Brain microvascular endothelial cell (primary cell): ENCODE results near the gene SGCD.

Source experiments
- DNase-seq: peaks from one replicate; pipeline ENCODE4 v3.0.0-alpha.2; 2020
- H3K27ac ChIP-seq: fragments of 250-450 bp; sonication (Bioruptor Pico); 2 replicates; pipeline ENCODE4 v1.5.1; 2020; ENCODE audit warnings: mild to moderate bottlenecking, moderate library complexity
- H3K27me3 ChIP-seq: fragments of 250-450 bp; sonication (Bioruptor Pico); replicated peaks from 2 replicates; pipeline ENCODE4 v1.5.1; 2020; ENCODE audit warnings: mild to moderate bottlenecking
- H3K36me3 ChIP-seq: fragments of 250-450 bp; sonication (Bioruptor Pico); replicated peaks from 2 replicates; pipeline ENCODE4 v1.5.1; 2020; ENCODE audit warnings: mild to moderate bottlenecking
- H3K4me3 ChIP-seq: 2 replicates; pipeline ENCODE4 v1.5.1; 2011; ENCODE audit warnings: low read depth, mild to moderate bottlenecking, control low read depth, low read length, moderate library complexity
- in situ Hi-C: cut with HindIII; loops from 2 replicates; pipeline ENCODE4 v1.10.0; 2017; ENCODE audit warnings: low sequenced_read_pairs, low pct_ligation_motif_present
- TF ChIP-seq, protein P1 (sequence below): IDR thresholded peaks from 2 replicates; pipeline ENCODE4 v1.5.1; 2011; ENCODE audit warnings: low read depth, mild to moderate bottlenecking, moderate library complexity, low read length, control low read depth, inconsistent platforms; ENCODE audit errors: missing control alignments

The SGCD gene

DNA sequence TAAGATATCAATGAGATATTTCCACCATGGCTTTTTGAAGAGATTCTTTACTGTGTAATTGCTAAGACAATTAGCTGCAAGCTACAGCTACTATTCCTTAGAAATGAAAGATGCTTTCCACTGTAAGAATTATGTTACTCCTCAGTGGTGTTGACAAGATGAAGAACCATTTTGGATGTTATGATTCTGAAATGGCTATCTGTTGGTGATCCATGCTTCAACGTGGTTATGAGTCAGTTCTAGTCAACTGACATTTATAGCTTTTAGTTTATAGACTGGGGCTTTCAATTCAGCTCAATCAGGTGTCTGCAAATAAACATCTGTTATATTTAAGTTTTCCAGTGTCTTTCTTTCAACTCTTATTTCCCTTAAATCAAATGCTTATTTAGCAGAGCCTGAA is 93.7 kb downstream of the SGCD start:
- in situ Hi-C loops: no loop called here
- H3K36me3 ChIP-seq: no peaks in the 10 kb centered on the region
- no peak overlapping the region for H3K27ac ChIP-seq
- no peak overlapping the region for H3K4me3 ChIP-seq
- TF ChIP-seq, protein P1, sequence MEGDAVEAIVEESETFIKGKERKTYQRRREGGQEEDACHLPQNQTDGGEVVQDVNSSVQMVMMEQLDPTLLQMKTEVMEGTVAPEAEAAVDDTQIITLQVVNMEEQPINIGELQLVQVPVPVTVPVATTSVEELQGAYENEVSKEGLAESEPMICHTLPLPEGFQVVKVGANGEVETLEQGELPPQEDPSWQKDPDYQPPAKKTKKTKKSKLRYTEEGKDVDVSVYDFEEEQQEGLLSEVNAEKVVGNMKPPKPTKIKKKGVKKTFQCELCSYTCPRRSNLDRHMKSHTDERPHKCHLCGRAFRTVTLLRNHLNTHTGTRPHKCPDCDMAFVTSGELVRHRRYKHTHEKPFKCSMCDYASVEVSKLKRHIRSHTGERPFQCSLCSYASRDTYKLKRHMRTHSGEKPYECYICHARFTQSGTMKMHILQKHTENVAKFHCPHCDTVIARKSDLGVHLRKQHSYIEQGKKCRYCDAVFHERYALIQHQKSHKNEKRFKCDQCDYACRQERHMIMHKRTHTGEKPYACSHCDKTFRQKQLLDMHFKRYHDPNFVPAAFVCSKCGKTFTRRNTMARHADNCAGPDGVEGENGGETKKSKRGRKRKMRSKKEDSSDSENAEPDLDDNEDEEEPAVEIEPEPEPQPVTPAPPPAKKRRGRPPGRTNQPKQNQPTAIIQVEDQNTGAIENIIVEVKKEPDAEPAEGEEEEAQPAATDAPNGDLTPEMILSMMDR: no peak
- H3K27me3 ChIP-seq: no peaks in the 10 kb centered on the region
- DNase-seq: no peak

DNA sequence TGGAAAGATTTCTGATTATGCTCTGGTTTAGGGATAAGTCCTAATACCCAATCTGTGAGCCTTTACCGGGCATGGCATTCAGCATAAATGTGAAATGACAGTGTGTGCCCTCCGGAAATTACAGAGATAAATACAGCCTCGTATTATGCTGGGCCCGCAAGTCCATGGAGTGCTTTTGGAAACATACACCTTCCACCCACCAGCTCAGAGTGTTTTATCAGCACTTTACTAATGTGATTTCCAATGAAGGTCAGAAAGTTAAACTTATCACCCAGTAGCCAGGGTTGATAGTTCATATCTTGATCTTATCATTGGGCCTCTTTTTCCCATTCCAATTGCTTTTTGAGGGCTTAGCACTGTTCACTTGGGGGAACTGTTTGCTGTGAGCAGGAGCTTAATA is 94.8 kb downstream of the SGCD start:
- Histone ChIP-seq H3K27ac (no peak overlapping the region), H3K36me3 (no peaks in the 10 kb centered on the region), H3K27me3 (no peaks in the 10 kb centered on the region), H3K4me3 (no peak overlapping the region)
- in situ Hi-C loops: no loop called here
- DNase-seq: no peak
- TF ChIP-seq, protein P1: no peak

DNA sequence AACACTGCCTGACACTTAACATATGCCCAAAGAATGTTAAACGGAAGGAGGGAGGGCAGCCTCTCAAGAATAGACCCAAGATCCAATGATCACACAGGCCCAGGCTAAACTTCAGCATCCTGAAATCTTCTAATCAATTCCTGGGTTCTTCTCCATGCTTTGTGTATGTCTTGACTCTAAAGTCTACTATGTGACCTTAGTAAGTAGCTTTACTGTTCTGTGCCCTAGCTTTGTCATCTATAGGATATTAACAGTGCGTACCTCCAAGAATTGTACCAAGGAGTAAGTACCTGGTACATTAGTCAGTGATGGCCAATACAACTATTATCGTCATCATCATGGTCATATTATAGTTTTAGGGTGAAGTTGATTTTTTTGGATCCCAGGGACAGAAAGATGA is 96.6 kb downstream of the SGCD start:
- in situ Hi-C loops: no loop called here
- H3K27ac ChIP-seq: no peak overlapping the region
- TF ChIP-seq, protein P1: no peak
- no peaks in the 10 kb centered on the region for H3K27me3 ChIP-seq
- no peak for DNase-seq
- H3K36me3 ChIP-seq: no peaks in the 10 kb centered on the region
- no peak overlapping the region for H3K4me3 ChIP-seq

DNA sequence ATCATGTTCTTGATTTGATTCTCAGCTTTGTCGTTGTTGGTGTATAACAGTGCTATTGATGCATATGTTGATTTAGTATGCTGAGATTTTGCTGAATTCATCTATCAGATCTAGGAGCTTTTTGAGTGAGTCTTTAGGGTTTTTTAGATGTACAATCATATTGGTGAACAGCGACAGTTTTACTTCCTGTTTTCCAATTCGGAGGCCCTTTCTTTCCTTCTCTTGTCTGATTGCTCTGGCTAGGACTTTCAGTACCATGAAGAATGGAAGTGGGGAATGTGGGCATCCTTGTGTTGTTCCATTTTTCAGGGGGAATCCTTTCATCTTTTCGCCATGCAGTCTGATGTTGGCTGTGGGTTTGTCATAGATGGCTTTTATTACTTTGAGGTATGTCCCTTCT is 100.4 kb downstream of the SGCD start:
- Histone ChIP-seq H3K36me3 (no peaks in the 10 kb centered on the region), H3K27me3 (no peaks in the 10 kb centered on the region), H3K27ac (no peak overlapping the region), H3K4me3 (no peak overlapping the region)
- TF ChIP-seq, protein P1: no peak
- in situ Hi-C loops: no loop called here
- DNase-seq: no peak

DNA sequence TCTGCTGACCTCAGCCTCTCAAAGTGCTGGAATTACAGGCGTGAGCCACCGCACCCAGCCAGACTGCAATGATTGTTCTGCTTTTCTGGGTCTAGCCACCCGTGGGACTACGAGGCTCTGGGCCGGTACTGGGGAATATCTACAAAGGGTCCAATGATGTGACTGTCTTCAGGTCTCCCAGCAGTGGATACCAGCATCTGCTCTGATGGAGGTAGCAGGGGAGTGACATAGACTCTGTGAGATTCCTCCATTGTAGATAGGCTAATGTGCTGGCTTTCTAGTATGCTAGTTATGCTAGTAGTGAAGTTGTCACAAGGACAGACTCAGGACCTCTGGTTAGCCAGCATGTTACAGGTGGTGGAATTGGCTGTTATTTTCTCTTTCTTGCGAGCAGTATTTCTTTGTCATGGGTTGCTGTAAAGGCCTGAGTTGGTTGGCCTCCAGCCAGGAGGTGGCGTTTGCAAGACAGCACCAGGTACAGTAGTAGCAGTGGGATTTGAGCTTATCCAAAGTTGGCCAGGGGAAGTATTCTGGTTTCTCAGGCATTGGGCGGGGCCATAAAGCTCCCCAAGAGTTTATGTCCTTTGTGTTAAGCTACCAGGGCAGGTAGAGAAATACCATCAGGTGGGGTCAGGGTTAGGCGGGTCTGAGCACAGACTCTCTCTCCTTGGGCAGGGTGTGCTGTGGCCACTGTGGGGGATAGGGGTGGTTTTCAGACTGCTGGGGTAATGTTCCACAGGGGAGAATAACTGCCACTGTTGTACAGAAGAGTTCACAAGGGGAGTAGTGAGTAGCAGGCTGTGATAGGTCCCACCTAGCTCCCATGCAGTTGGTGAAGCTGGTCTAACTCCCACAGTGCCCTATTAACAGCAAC is 105.2 kb downstream of the SGCD start:
- TF ChIP-seq, protein P1: no peak

DNA sequence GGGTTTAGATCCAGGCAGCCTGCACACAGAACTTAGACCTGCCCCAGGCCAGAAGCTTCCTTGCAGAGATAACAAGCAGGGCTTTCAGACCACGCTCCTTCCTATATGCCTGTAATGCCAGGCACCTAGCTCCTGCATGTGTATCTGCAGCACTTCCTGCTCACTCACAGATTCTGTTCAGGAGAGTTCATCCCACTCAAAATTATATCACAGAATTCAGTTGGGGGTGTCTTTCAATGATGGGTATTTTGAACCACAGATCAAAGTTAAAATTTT is 105.8 kb downstream of the SGCD start:
- Histone ChIP-seq H3K36me3 (no peaks in the 10 kb centered on the region), H3K27me3 (no peaks in the 10 kb centered on the region), H3K4me3 (no peak overlapping the region), H3K27ac (no peak overlapping the region)
- TF ChIP-seq, protein P1: no peak
- in situ Hi-C loops: no loop called here
- no peak for DNase-seq

More for the DNA sequence above, 105.2 kb downstream of the SGCD start:
- in situ Hi-C loops: no loop called here
- no peak overlapping the region for H3K27ac ChIP-seq
- no peaks in the 10 kb centered on the region for H3K27me3 ChIP-seq
- H3K36me3 ChIP-seq: no peaks in the 10 kb centered on the region
- DNase-seq: no peak
- H3K4me3 ChIP-seq: no peak overlapping the region
